COLO829 (cell line): ENCODE data around the gene SV2B.

Experiments used
- DNase-seq: peaks from one replicate; pipeline ENCODE4 v3.0.0; 2012; ENCODE audit warnings: low spot score

SV2B gene

DNA sequence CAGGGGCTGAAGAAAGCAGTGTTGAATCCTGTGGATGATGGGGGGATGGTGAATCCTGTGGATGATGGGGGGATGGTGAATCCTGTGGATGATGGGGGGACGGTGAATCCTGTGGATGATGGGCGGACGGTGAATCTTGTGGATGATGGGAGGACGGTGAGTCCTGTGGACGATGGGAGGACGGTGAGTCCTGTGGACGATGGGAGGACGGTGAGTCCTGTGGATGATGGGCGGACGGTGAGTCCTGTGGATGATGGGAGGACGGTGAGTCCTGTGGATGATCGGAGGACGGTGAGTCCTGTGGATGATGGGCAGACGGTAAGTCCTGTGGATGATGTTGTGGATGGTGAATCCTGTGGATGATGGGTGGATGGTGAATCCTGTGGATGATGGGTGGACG is 170.7 kb downstream of the SV2B start:
- DNase-seq: no peak

DNA sequence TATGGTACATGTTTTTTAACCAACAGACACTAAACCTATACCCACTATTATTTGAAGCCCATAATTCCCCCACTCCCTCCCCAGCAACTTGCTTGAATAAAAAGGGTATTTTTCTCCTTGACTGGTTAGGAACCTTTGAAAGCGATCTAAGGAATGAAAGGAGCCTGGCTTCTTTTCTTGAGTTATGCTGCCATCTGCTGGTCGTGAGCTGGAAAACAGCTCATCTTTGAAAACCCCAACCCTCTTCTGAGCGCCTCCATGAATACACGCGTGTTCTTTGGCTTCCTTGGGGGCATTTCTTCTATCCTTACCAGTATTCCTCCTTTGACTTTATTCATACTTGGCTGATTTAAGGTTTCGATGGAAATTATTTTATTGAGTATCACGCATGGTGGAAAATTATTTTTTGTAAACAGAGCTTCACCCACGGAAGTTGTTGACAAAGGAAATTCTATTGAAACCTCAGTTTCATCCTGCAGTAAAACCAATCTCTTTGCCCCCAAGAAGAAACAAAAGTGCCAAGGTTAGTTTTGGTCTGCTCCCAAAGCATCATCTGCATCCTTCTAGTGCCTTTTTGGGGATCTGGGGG is 171.6 kb downstream of the SV2B start:
- DNase-seq: peak; percentile 71

DNA sequence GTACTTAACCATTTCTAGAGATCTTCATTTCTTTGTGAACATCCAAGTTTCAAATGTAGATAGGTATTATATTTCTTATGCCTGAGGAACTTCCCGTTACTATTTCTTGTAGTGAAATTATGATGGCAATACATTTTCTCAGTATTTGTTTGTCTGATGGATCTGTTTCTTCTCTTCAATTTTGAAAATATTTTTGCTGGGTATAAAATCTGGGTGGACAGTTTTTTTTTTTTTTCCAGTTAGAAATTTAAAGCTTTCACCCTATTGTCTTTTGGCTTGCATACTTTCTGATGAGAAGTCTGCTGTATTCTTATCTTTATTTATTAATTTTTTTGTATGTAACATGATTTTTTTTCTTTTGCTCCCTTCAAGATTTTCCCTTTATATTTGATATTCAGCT is 175.8 kb downstream of the SV2B start:
- no peak for DNase-seq

- DNase-seq: no peak
These were observed 178.9 kb downstream of the SV2B start for GRCh38 chr15:91278951-91279350.

DNA sequence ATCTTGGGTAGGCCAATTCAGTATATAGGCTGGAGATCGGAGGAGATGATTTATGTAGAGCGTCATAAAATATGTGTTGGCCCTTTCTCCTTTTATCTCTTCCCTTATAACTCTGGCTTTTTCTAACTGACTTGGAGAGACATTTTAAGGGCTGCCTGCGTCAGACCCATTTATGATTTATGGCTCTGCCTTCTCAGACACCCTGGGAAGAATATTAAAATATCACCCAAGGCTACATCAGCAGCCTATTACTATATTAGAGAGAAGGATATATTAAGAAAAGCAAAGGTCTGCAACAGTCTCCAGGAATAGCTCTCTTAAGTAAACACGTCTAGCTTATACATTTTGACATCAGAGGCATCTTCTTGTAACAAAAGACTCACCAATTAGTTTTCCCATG is 179.4 kb downstream of the SV2B start:
- DNase-seq: no peak

- no peak for DNase-seq
These were observed 181.9 kb downstream of the SV2B start for GRCh38 chr15:91281947-91282346.

DNA sequence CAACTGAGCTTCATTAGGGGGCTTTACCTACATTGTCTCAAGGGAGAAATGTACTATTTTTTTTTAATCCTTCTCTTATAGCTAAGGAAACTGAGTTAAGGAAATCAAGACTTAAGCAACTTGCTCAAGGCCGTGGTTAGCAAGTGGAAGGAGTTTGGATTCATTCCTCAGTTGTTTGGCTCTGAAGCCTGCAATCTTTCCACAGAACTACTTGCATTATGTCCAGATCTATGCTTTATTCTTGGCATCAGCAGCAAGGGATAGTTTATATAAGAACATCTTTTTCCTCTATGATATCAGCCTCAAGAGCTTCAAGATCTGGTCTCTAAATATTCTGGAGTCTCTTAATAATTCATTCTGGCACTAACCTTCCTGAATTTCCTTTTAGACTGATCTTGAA is 182.4 kb downstream of the SV2B start:
- no peak for DNase-seq

GRCh38 chr15:91283155-91283554 is 183.1 kb downstream of the SV2B start:
- no peak for DNase-seq

DNA sequence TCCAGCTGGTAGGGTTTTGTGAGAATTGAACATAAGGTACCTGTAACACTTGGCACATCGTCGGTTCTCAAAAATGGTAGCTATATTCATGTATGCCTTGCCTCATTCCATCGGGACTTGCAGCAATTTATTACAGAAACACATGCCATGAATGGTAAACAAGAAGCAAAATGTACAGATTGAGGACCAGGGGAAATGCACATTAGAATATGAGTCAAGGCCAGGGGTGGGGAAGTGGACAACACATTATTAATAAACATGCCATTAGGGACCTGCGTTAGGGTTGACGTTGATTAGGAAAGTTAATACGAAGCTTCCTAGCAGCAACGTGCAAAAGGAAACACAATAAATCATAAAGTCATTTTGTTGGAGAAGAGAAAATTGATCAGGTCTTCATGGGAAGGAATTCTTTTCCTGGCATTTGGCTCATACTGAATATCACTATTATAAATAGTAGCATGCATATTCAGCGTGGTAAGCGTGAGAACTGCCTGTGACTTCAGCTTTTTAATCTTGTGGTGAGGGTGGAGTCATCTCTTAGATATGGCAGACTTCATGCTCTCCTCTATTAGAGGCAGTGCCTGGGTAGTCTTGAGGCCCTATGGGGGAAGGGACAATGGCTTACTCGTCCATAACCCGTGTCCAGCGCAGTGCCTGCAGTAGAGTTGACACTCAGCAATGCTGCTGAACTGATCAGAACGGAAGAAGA is 184.9 kb downstream of the SV2B start:
- no peak for DNase-seq

DNA sequence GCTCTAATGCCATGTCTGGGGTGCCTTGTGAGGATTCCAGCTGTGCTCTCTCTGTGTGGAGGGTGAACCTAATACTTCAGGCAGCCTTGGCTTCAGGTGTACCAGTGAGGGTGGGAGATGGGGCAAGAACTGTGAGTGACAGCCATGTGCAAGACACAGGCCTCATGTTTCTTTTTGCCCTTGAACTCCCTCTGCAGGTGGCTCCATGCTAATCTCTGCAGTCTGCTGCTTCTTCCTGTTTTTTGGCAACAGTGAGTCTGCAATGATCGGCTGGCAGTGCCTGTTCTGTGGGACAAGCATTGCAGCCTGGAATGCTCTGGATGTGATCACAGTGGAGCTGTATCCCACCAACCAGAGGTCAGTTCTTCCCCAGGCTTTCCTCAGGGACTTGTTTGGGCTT is 189.3 kb downstream of the SV2B start:
- DNase-seq: no peak

- no peak for DNase-seq
These were observed 190.5 kb downstream of the SV2B start for GRCh38 chr15:91290553-91290952.

GRCh38 chr15:91291673-91292072 is 191.6 kb downstream of the SV2B start:
- no peak for DNase-seq

DNA sequence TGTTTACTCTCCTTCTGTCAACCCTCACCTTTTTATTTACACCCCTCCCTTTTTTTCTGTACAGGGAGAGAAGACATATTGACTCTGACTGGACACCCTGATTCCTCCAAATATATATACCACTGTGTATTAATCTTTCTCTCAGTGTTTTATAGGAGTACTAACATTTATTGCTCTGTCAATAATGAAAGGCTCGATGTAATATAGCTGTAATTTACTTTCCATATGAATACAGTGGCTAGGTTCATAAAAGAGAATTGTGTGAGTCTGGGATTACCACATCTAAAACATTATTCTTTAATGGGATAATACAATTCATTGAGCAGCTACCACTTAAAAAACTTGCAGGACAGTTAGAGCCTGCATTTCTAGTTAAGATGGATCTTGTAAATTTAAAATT is 194.3 kb downstream of the SV2B start:
- no peak for DNase-seq

GRCh38 chr15:91294795-91295194 is 194.7 kb downstream of the SV2B start:
- no peak for DNase-seq

- DNase-seq: no peak
These were observed 198.0 kb downstream of the SV2B start for GRCh38 chr15:91298101-91298500.

GRCh38 chr15:91302588-91303439 is 202.8 kb downstream of the SV2B start:
- peak; percentile 82 for DNase-seq

GRCh38 chr15:91304210-91304609 is 204.2 kb downstream of the SV2B start:
- DNase-seq: no peak

- DNase-seq: no peak
These were observed 204.7 kb downstream of the SV2B start for GRCh38 chr15:91304786-91305185.

DNA sequence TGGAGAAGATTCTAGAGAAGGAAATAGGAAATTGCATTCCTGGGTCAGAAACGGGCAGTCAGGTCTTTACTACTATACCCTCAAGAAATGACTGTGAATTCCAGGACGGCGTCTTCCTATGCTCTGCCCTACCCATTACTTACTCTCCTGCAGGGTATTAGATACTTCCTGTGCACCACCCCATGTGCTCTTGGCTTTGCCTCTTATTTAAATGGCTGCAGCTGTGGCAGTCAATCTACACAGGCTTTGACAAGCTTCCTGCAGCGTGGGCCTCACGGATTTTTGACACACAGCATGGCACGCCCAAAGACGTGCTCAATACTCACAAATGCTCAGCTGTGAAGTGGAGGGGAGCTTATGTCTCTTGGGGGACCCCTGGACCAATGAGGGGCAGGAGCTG is 206.1 kb downstream of the SV2B start:
- DNase-seq: no peak

- DNase-seq: no peak
These were observed 207.5 kb downstream of the SV2B start for GRCh38 chr15:91307601-91308000.

GRCh38 chr15:91308199-91308598 is 208.1 kb downstream of the SV2B start:
- DNase-seq: no peak

DNA sequence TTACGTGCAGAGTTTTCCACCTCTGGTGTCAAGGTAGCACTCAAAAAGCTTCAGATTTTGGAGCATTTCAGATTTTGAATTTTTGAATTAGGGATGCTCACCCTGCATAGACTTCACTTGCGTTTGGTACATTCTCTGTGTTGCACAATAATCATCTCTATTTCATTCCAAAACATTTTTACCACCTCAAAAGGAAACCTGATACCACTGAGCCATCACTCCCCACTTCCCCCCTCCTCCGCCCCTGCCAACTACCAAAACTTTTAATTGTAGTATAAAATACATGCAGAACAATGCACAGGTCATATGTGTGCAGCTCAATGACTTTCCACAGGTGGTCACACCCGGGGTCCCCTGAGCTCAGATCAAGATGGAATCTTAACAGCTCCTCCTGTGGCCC is 208.8 kb downstream of the SV2B start:
- no peak for DNase-seq

DNA sequence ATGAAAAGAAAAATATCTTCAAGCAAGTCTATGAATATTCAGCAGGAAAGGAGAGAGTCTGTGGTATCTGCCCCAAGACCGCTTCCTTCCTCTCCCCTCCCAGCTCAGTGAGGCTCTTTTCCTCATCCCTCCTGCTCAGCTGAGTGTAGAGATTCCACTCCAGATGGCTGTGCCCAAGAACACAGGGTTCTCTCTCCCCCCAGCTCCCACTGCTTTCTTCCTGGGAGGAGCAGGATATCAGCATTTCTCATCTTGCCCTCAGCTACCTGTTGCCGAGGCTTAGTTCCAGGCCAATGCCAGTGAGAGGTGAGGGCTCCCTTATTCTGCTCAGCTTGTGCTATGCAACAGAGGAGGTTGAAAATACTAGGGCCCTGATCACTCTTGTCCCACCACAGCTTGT is 211.9 kb downstream of the SV2B start:
- DNase-seq: no peak
